Lower lobe of right lung (tissue), 2 donors: Measurements from ENCODE around the gene GPT2. TPM values are rescaled to one million over a fixed set of nuclear protein-coding genes. Genes with fewer than 3 reads are reported as not detected.
A peak's percentile ranks its signal among the peaks of the same experiment; 100 is the strongest.

Experiments used
- ATAC-seq, 2 donors: fragments of 200-7000 bp; cut with Tn5 transposase; one replicate each; pipeline ENCODE4 v1.9.1; 2020 to 2022; ENCODE audit warnings: mild to moderate bottlenecking in 2 of 2, moderate library complexity in 2 of 2
- DNase-seq: peaks from one replicate; pipeline ENCODE4 v3.0.0-alpha.2; 2020
- H3K27ac ChIP-seq: fragments of 200-600 bp; one replicate; pipeline ENCODE4 v1.8.0; 2022
- H3K27me3 ChIP-seq: fragments of 200-600 bp; one replicate; pipeline ENCODE4 v1.8.0; 2022; ENCODE audit warnings: low read depth
- H3K36me3 ChIP-seq: fragments of 200-600 bp; one replicate; pipeline ENCODE4 v1.8.0; 2022; ENCODE audit warnings: mild to moderate bottlenecking
- H3K4me1 ChIP-seq: fragments of 200-600 bp; one replicate; pipeline ENCODE4 v1.8.0; 2022
- H3K4me3 ChIP-seq: fragments of 200-600 bp; one replicate; pipeline ENCODE4 v1.8.0; 2022; ENCODE audit warnings: mild to moderate bottlenecking
- H3K9me3 ChIP-seq: fragments of 200-600 bp; one replicate; pipeline ENCODE4 v1.8.0; 2022
- CTCF ChIP-seq: fragments of 200-600 bp; IDR thresholded peaks from one replicate; pipeline ENCODE4 v1.8.0; 2022; ENCODE audit warnings: antibody characterized with exemption, mild to moderate bottlenecking
- intact Hi-C: fragments of 100-400 bp; cut with DNase I; formaldehyde crosslinking; loops from one replicate; pipeline ENCODE4 v1.11.0; 2022
- total RNA-seq: library from RNA; stranded (reverse); fragmentation: NEBNext Ultra II Directional; extraction: Animal tissue kit (Norgen Biotek cat#: 25700); gene quantifications from one replicate; pipeline ENCODE4 v1.2.1, GENCODE V29; 2021
- donor health status: DM: no; HTN: yes; CAD: no; lungs with severe emphysema.

GPT2 gene
- total RNA-seq, 1 donor from 2014 or later = 4.8 TPM

GRCh38 chr16:46871597-46871996 lies 12.6 kb upstream of the GPT2 start:
- Histone ChIP-seq H3K27me3 (no peaks in the 10 kb centered on the region), H3K27ac (no peak overlapping the region), H3K9me3 (no peaks in the 10 kb centered on the region), H3K36me3 (no peaks in the 10 kb centered on the region), H3K4me1 (no peaks in the 10 kb centered on the region), H3K4me3 (no peak overlapping the region)
- DNase-seq = no peak
- intact Hi-C loops = no loop called here
- ATAC-seq = no peak
- TF ChIP-seq CTCF = no peak

GRCh38 chr16:46873201-46873600 lies 11.0 kb upstream of the GPT2 start:
- intact Hi-C loops = no loop called here
- no peak overlapping the region for H3K27ac ChIP-seq
- ATAC-seq (no peak), DNase-seq (no peak)
- no peaks in the 10 kb centered on the region for H3K36me3 ChIP-seq
- no peaks in the 10 kb centered on the region for H3K27me3 ChIP-seq
- no peaks in the 10 kb centered on the region for H3K4me1 ChIP-seq
- TF ChIP-seq CTCF = no peak
- H3K9me3 ChIP-seq = no peaks in the 10 kb centered on the region
- H3K4me3 ChIP-seq = no peak overlapping the region

- ATAC-seq (no peak), DNase-seq (no peak)
- Histone ChIP-seq H3K27me3 (no peaks in the 10 kb centered on the region), H3K36me3 (no peaks in the 10 kb centered on the region), H3K9me3 (no peaks in the 10 kb centered on the region), H3K4me1 (no peaks in the 10 kb centered on the region), H3K27ac (no peak overlapping the region), H3K4me3 (no peak overlapping the region)
- no peak for TF ChIP-seq CTCF
- intact Hi-C loops = no loop called here
Observed at GRCh38 chr16:46875243-46875642, 8.9 kb upstream of the GPT2 start.

DNA sequence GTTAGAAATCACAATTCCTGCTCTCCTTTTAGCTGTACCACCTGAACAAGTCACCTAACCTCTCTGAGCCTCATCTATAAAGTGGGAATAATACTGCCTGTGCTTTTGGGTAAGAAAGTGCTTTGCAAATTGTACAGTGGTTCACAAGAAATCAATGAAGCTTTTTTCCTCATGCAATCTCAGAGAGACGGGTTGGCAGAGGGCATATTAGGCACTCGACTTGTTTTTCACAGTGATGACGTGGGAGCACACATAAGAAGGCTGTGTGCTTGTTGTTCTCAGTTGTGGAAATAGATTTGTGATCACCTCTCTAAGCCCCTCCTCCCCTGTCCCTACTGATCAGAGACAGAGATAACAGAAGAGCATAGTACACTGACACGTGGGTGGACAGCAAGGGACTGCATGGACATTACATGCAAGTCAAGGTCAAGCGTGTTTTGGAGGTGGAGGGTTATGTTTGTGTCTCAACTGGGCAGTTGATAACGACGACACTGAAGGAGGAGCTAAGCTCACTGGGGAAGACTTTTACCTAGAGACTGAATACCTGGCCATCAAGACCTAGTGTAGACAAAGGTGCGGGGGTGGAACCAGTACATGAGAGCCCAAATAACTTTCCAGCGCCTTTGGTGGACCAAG lies 1.7 kb upstream of the GPT2 start:
- no peak for ATAC-seq
- intact Hi-C loops = no loop called here

GRCh38 chr16:46882940-46883307 lies 1.2 kb upstream of the GPT2 start:
- no peaks in the 10 kb centered on the region for H3K36me3 ChIP-seq
- H3K27ac ChIP-seq = no peak overlapping the region
- no peak overlapping the region for H3K4me3 ChIP-seq
- peaks cover 6% of the 10 kb centered on the region for H3K4me1 ChIP-seq
- no peaks in the 10 kb centered on the region for H3K27me3 ChIP-seq
- no peaks in the 10 kb centered on the region for H3K9me3 ChIP-seq
- DNase-seq (no peak), ATAC-seq (no peak)
- intact Hi-C loops = no loop called here
- TF ChIP-seq CTCF = no peak

More for the DNA sequence above, 1.7 kb upstream of the GPT2 start:
- Histone ChIP-seq H3K36me3 (no peaks in the 10 kb centered on the region), H3K27me3 (no peaks in the 10 kb centered on the region), H3K27ac (no peak overlapping the region), H3K9me3 (no peaks in the 10 kb centered on the region), H3K4me1 (peaks cover 6% of the 10 kb centered on the region), H3K4me3 (no peak overlapping the region)
- TF ChIP-seq CTCF = no peak
- DNase-seq = no peak

DNA sequence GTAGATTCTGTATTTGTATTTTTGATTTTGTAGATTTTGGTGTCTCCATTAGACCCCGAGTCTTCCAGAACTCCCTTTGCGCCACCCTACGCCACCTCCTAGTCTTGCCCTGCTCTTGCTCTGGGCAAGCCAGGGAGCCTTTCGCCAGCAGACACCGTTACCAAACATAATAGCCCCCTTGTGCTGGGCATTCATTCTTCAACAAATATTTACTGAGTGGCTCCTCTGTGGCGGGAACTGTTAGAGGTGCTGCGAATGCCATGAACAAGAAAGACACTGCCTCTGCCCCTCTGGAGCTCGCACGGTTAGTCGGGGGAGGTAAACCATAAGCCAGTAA lies 841 bp upstream of the GPT2 start:
- Histone ChIP-seq H3K9me3 (no peaks in the 10 kb centered on the region), H3K27me3 (no peaks in the 10 kb centered on the region), H3K27ac (peak overlapping the region; percentile 38), H3K4me1 (peaks cover 6% of the 10 kb centered on the region), H3K4me3 (peak overlapping the region; percentile 93), H3K36me3 (no peaks in the 10 kb centered on the region)
- DNase-seq = no peak
- ATAC-seq = peak in 1 of 2 donors; percentile 3
- intact Hi-C loops = no loop called here
- no peak for TF ChIP-seq CTCF
